ENCODE data around the gene NHLRC2. TPM values are rescaled to one million over a fixed set of nuclear protein-coding genes. Genes with fewer than 3 reads are reported as not detected.

The NHLRC2 gene
- total RNA-seq, 1 donor from 2014 or later = 43.6 TPM

DNA sequence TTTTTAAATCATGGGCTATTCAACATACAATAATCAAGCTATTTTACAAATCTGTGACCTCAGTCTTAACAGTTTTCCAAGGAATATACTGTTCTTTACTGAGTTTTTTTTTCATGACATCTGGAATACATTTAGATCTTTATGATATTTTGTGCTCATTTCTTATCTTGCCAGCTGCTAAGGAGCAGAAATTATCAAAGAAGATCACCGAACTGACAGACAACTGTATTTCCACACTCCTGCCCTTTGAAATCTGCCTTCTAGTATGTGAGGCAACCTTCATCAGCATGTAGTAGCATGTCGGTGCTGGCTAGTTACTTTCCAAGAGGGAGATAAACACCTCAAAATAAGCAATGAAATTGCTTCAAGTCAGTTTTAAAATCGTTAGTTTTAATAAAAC, 66.4 kb downstream of the NHLRC2 start:
- TF ChIP-seq CTCF (IDR thresholded peaks at IDR 0.05; ENCODE audit: unreplicated experiment) = no peak

GRCh38 chr10:113921561-113922370, 67.3 kb downstream of the NHLRC2 start:
- Mint-ChIP-seq H3K36me3 (ENCODE audit: insufficient read depth) (peaks cover 5% of the 10 kb centered on the region), H3K9me3 (ENCODE audit: low read depth) (peaks cover 6% of the 10 kb centered on the region)
- TF ChIP-seq CTCF (IDR thresholded peaks at IDR 0.05; ENCODE audit: unreplicated experiment) = no peak

More for the DNA sequence above, 66.4 kb downstream of the NHLRC2 start:
- Mint-ChIP-seq H3K9me3 (ENCODE audit: low read depth) (peaks cover 6% of the 10 kb centered on the region), H3K4me3 (ENCODE audit: low read depth) (no peak overlapping the region), H3K27ac (no peak overlapping the region), H3K4me1 (ENCODE audit: low read depth) (peaks cover 2% of the 10 kb centered on the region), H3K27me3 (no peaks in the 10 kb centered on the region), H3K36me3 (ENCODE audit: insufficient read depth) (peaks cover 5% of the 10 kb centered on the region)
- DNase-seq (ENCODE audit: low spot score, unreplicated experiment) = no peak

GRCh38 chr10:113922787-113923570, 68.5 kb downstream of the NHLRC2 start:
- no peaks in the 10 kb centered on the region for H3K27me3 Mint-ChIP-seq
- peaks cover 6% of the 10 kb centered on the region for H3K9me3 Mint-ChIP-seq (ENCODE audit: low read depth)
- peaks cover 2% of the 10 kb centered on the region for H3K4me1 Mint-ChIP-seq (ENCODE audit: low read depth)
- no peak overlapping the region for H3K4me3 Mint-ChIP-seq (ENCODE audit: low read depth)
- no peaks in the 10 kb centered on the region for H3K36me3 Mint-ChIP-seq (ENCODE audit: insufficient read depth)
- no peak for DNase-seq (ENCODE audit: low spot score, unreplicated experiment)
- no peak for TF ChIP-seq CTCF (IDR thresholded peaks at IDR 0.05; ENCODE audit: unreplicated experiment)
- H3K27ac Mint-ChIP-seq = no peak overlapping the region

More at GRCh38 chr10:113921561-113922370, 67.3 kb downstream of the NHLRC2 start:
- no peak for DNase-seq (ENCODE audit: low spot score, unreplicated experiment)
- Mint-ChIP-seq H3K27ac (no peak overlapping the region), H3K27me3 (no peaks in the 10 kb centered on the region), H3K4me1 (ENCODE audit: low read depth) (peaks cover 2% of the 10 kb centered on the region), H3K4me3 (ENCODE audit: low read depth) (no peak overlapping the region)

GRCh38 chr10:113924186-113924585, 69.7 kb downstream of the NHLRC2 start:
- Mint-ChIP-seq H3K27me3 (no peaks in the 10 kb centered on the region), H3K9me3 (ENCODE audit: low read depth) (peaks cover 6% of the 10 kb centered on the region), H3K36me3 (ENCODE audit: insufficient read depth) (no peaks in the 10 kb centered on the region), H3K4me1 (ENCODE audit: low read depth) (peaks cover 2% of the 10 kb centered on the region), H3K27ac (no peak overlapping the region), H3K4me3 (ENCODE audit: low read depth) (no peak overlapping the region)
- no peak for DNase-seq (ENCODE audit: low spot score, unreplicated experiment)
- no peak for TF ChIP-seq CTCF (IDR thresholded peaks at IDR 0.05; ENCODE audit: unreplicated experiment)

GRCh38 chr10:113924664-113925063, 70.2 kb downstream of the NHLRC2 start:
- Mint-ChIP-seq H3K36me3 (ENCODE audit: insufficient read depth) (no peaks in the 10 kb centered on the region), H3K27ac (no peak overlapping the region), H3K4me1 (ENCODE audit: low read depth) (no peaks in the 10 kb centered on the region), H3K4me3 (ENCODE audit: low read depth) (no peak overlapping the region), H3K9me3 (ENCODE audit: low read depth) (peaks cover 6% of the 10 kb centered on the region), H3K27me3 (no peaks in the 10 kb centered on the region)
- no peak for TF ChIP-seq CTCF (IDR thresholded peaks at IDR 0.05; ENCODE audit: unreplicated experiment)
- DNase-seq (ENCODE audit: low spot score, unreplicated experiment) = no peak
